ENCODE results near the gene RNF146. TPM values are rescaled to one million over a fixed set of nuclear protein-coding genes. Genes with fewer than 3 reads are reported as not detected.

RNF146 gene
- total and polyA plus RNA-seq, 10 of the 15 experiments (the other 5 are each of a cell fraction or from before 2014, with no cell fraction given): 9.3 to 33.0 (median 17.8) TPM

DNA sequence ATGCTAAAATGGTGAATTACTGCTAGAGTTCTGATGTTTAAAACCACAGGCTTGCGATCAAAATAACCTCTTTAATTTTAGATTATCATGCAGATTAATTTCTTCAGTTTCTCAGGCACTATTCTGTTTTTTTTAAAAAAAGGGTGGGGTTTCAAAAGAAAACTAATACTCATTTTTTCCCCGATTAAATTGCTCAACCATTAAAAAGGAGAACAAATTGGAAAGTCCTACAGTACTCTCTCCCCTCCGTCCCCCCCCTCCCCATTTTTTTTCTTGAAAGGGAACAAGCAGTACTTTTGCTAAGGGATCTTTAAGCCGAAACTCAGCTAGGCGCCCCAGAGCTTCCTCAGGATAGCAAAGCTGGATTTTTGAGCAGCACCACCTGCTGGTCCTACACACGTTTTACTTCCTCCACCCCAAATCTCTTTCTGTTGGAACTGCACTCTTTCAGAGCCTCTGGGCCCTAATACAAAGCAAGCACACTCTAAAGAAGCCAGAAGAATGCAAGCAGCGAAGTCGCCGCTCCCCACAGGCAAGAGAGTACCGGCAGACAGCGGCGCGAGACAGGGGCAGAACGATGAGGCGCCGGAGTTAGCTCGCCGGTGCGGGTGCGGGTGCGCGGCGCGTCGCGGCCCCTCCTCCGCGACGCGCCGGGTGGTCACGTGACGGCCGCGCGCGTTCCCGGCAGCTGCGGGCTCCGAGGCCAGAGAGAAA lies at the start of gene RNF146 (continued):
- TF ChIP-seq, protein P1, sequence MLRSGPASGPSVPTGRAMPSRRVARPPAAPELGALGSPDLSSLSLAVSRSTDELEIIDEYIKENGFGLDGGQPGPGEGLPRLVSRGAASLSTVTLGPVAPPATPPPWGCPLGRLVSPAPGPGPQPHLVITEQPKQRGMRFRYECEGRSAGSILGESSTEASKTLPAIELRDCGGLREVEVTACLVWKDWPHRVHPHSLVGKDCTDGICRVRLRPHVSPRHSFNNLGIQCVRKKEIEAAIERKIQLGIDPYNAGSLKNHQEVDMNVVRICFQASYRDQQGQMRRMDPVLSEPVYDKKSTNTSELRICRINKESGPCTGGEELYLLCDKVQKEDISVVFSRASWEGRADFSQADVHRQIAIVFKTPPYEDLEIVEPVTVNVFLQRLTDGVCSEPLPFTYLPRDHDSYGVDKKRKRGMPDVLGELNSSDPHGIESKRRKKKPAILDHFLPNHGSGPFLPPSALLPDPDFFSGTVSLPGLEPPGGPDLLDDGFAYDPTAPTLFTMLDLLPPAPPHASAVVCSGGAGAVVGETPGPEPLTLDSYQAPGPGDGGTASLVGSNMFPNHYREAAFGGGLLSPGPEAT (IDR thresholded peaks at IDR 0.05; ENCODE audit: low read depth): peak; percentile 71; the same call in 1 of the 2 replicates
- TF ChIP-seq, protein P2, sequence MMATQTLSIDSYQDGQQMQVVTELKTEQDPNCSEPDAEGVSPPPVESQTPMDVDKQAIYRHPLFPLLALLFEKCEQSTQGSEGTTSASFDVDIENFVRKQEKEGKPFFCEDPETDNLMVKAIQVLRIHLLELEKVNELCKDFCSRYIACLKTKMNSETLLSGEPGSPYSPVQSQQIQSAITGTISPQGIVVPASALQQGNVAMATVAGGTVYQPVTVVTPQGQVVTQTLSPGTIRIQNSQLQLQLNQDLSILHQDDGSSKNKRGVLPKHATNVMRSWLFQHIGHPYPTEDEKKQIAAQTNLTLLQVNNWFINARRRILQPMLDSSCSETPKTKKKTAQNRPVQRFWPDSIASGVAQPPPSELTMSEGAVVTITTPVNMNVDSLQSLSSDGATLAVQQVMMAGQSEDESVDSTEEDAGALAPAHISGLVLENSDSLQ (IDR thresholded peaks at IDR 0.05): no peak
- TF ChIP-seq, protein P3, sequence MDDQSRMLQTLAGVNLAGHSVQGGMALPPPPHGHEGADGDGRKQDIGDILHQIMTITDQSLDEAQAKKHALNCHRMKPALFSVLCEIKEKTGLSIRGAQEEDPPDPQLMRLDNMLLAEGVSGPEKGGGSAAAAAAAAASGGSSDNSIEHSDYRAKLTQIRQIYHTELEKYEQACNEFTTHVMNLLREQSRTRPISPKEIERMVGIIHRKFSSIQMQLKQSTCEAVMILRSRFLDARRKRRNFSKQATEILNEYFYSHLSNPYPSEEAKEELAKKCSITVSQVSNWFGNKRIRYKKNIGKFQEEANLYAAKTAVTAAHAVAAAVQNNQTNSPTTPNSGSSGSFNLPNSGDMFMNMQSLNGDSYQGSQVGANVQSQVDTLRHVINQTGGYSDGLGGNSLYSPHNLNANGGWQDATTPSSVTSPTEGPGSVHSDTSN (IDR thresholded peaks at IDR 0.05; ENCODE audit: insufficient replicate concordance, low read depth, low read length): no peak
- TF ChIP-seq FOXK2 (IDR thresholded peaks at IDR 0.05) (no peak), SMAD5 (IDR thresholded peaks at IDR 0.05; ENCODE audit: low read depth) (no peak), FOS (IDR thresholded peaks at IDR 0.05; ENCODE audit: borderline replicate concordance, extremely low read depth, insufficient read length) (no peak), MTA3 (IDR thresholded peaks at IDR 0.05; ENCODE audit: borderline replicate concordance, low read length) (no peak), SUZ12 (IDR thresholded peaks at IDR 0.05; ENCODE audit: unreplicated experiment) (no peak), KAT2A (conservative IDR thresholded peaks at IDR 0.05; ENCODE audit: control insufficient read depth, low read depth, low read length) (no peak), BCL11A (IDR thresholded peaks at IDR 0.05; ENCODE audit: low read depth, low read length) (no peak), ZBTB4 (CRISPR knock-in tag; IDR thresholded peaks at IDR 0.05) (peak; percentile 79; the same call in 1 of the 2 replicates), STAT1 (conservative IDR thresholded peaks at IDR 0.05) (peak; percentile 84; the same call in 1 of the 2 replicates), CHD2 (IDR thresholded peaks at IDR 0.05; ENCODE audit: borderline replicate concordance, low read depth, low read length) (no peak), IRF3 (IDR thresholded peaks at IDR 0.05) (no peak), NRF1 (conservative IDR thresholded peaks at IDR 0.05; ENCODE audit: low read depth, low read length) (no peak)
- TF ChIP-seq, protein P4, sequence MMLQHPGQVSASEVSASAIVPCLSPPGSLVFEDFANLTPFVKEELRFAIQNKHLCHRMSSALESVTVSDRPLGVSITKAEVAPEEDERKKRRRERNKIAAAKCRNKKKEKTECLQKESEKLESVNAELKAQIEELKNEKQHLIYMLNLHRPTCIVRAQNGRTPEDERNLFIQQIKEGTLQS (IDR thresholded peaks at IDR 0.05; ENCODE audit: borderline replicate concordance, extremely low read depth, low read depth, low read length): peak; percentile 72
